Measurements from ENCODE around the gene AMH. TPM values are rescaled to one million over a fixed set of nuclear protein-coding genes. Genes with fewer than 3 reads are reported as not detected.

Gene AMH
- total and polyA plus RNA-seq, 2 of the 13 experiments (the other 11 are each of a cell fraction or from before 2014, with no cell fraction given): 0.03 to 0.18 TPM

DNA sequence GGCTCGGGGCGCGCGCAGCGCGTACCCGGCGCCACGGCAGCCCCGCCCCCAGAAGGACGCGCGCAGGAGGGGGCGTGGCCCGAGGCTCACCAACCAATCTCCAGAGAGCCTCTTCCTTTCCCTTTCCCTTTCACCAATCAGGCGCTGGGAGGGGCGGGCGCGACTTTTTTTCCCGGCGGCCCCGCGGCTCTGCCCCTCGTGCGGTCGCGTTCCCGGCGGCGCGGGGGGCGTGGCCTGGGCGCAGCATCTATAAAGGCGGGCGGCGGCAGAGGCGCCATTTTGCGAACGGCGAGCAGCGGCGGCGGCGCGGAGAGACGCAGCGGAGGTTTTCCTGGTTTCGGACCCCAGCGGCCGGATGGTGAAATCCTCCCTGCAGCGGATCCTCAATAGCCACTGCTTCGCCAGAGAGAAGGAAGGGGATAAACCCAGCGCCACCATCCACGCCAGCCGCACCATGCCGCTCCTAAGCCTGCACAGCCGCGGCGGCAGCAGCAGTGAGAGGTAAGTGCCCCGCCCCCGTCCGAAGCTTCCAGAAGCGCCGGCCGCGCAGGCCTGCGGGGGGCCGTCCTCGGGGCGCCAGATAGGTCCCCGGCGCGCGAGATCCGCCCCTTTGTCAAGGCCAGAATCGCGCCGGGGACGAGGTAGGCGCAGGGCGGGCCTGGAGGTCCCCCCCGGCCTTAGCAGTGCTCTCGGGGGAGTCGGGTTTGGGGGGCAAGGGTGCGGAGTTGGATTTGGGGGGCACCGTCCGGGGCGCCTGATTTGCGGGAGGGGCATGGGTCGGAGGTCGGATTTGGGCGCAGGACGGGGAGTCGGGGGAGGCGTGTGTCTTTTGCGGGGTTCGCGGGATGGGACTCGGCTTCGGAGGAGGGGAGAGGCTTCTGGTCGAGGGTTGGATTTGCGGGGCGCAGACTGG, 20.4 kb downstream of the AMH start (continued):
- no peak; the same call in 1 of the 2 replicates for TF ChIP-seq SNAPC4 (CRISPR knock-in tag; IDR thresholded peaks at IDR 0.05)
- 0 out of 2 replicates have a peak, but pooled peaks have one; percentile 79 for TF ChIP-seq NFAT5 (CRISPR knock-in tag; IDR thresholded peaks at IDR 0.05)
- no peak for TF ChIP-seq NR3C1 (CRISPR knock-in tag; IDR thresholded peaks at IDR 0.05)
- TF ChIP-seq ZBTB38 (CRISPR knock-in tag; IDR thresholded peaks at IDR 0.05): peak; percentile 66; the same call in 1 of the 2 replicates
- peak; percentile 69 for TF ChIP-seq SMAD3 (CRISPR knock-in tag; IDR thresholded peaks at IDR 0.05)
- no peak; the same call in 1 of the 2 replicates for TF ChIP-seq ZNF670 (CRISPR knock-in tag; IDR thresholded peaks at IDR 0.05; ENCODE audit: borderline replicate concordance)
- 0 out of 2 replicates have a peak, but pooled peaks have one; percentile 31 for TF ChIP-seq ZMAT3 (CRISPR knock-in tag; conservative IDR thresholded peaks at IDR 0.05)
- peak; percentile 100 for TF ChIP-seq RBM39 (IDR thresholded peaks at IDR 0.05; ENCODE audit: low read depth, low read length, poor library complexity, severe bottlenecking)
- peak; percentile 43 for TF ChIP-seq U2AF1 (optimal IDR thresholded peaks at IDR 0.05; ENCODE audit: low read depth, low read length)
- TF ChIP-seq, protein P1, sequence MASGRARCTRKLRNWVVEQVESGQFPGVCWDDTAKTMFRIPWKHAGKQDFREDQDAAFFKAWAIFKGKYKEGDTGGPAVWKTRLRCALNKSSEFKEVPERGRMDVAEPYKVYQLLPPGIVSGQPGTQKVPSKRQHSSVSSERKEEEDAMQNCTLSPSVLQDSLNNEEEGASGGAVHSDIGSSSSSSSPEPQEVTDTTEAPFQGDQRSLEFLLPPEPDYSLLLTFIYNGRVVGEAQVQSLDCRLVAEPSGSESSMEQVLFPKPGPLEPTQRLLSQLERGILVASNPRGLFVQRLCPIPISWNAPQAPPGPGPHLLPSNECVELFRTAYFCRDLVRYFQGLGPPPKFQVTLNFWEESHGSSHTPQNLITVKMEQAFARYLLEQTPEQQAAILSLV (CRISPR knock-in tag; IDR thresholded peaks at IDR 0.05; ENCODE audit: borderline replicate concordance): peak; percentile 87
- no peak for TF ChIP-seq REXO4 (CRISPR knock-in tag; IDR thresholded peaks at IDR 0.05; ENCODE audit: borderline replicate concordance)
- peak; percentile 46; the same call in 1 of the 2 replicates for TF ChIP-seq HNF1B (CRISPR knock-in tag; IDR thresholded peaks at IDR 0.05)
- TF ChIP-seq CCDC6 (CRISPR knock-in tag; IDR thresholded peaks at IDR 0.05): peak; percentile 85

Data from HepG2 (cell line).